Measurements from ENCODE around the gene ZNF714. TPM values are rescaled to one million over a fixed set of nuclear protein-coding genes. Genes with fewer than 3 reads are reported as not detected.

ZNF714 gene
- total and polyA plus RNA-seq, 10 of the 15 experiments (the other 5 are each of a cell fraction or from before 2014, with no cell fraction given), result 4.9 to 13.2 (median 9.1) TPM

DNA sequence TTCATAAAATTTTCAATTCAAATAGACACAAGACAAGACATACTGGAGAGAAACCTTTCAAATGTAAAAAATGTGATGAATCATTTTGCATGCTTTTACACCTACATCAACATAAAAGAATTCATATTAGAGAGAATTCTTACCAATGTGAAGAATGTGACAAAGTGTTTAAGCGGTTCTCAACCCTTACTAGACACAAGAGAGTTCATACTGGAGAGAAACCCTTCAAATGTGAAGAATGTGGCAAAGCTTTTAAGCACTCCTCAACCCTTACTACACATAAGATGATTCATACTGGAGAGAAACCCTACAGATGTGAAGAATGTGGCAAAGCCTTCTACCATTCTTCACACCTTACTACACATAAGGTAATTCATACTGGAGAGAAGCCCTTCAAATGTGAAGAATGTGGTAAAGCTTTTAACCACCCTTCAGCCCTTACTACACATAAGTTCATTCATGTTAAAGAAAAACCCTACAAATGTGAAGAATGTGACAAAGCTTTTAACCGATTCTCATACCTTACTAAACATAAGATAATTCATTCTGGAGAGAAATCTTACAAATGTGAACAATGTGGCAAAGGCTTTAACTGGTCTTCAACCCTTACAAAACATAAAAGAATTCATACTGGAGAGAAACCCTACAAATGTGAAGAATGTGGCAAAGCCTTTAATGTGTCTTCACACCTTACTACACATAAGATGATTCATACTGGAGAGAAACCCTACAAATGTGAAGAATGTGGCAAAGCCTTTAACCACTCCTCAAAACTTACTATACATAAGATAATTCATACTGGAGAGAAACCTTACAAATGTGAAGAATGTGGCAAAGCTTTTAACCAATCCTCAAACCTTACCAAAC is 35.3 kb downstream of the ZNF714 start (continued):
- TF ChIP-seq SUZ12 (IDR thresholded peaks at IDR 0.05; ENCODE audit: unreplicated experiment), result no peak
- TF ChIP-seq, protein P1, sequence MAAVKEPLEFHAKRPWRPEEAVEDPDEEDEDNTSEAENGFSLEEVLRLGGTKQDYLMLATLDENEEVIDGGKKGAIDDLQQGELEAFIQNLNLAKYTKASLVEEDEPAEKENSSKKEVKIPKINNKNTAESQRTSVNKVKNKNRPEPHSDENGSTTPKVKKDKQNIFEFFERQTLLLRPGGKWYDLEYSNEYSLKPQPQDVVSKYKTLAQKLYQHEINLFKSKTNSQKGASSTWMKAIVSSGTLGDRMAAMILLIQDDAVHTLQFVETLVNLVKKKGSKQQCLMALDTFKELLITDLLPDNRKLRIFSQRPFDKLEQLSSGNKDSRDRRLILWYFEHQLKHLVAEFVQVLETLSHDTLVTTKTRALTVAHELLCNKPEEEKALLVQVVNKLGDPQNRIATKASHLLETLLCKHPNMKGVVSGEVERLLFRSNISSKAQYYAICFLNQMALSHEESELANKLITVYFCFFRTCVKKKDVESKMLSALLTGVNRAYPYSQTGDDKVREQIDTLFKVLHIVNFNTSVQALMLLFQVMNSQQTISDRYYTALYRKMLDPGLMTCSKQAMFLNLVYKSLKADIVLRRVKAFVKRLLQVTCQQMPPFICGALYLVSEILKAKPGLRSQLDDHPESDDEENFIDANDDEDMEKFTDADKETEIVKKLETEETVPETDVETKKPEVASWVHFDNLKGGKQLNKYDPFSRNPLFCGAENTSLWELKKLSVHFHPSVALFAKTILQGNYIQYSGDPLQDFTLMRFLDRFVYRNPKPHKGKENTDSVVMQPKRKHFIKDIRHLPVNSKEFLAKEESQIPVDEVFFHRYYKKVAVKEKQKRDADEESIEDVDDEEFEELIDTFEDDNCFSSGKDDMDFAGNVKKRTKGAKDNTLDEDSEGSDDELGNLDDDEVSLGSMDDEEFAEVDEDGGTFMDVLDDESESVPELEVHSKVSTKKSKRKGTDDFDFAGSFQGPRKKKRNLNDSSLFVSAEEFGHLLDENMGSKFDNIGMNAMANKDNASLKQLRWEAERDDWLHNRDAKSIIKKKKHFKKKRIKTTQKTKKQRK (IDR thresholded peaks at IDR 0.05; ENCODE audit: low read depth, low read length), result no peak
- TF ChIP-seq MYC (IDR thresholded peaks at IDR 0.05; ENCODE audit: insufficient read depth, insufficient read length, insufficient replicate concordance, low read length, severe bottlenecking), result no peak

- FAIRE-seq (no peak), DNase-seq (ENCODE audit: low read depth, low spot score) (no peak), ATAC-seq (no peak)
- ChIA-PET POLR2A (no interaction called here), CTCF (no interaction called here), SMC1A (ENCODE audit: uncharacterized antibody, unreplicated experiment) (interaction anchor here (1.2 kb wide), 1 partner anchor 10 kb away, joined by 4 read pairs; no protein-coding TSS in a partner anchor), RAD21 (ENCODE audit: unreplicated experiment) (no interaction called here)
- Histone ChIP-seq H4K20me1 (ENCODE audit: control insufficient read depth, insufficient read depth) (no peaks in the 10 kb centered on the region), H3K9me3 (replicated peaks; ENCODE audit: control insufficient read depth, insufficient read depth, low read length) (no peaks in the 10 kb centered on the region), H3K4me2 (ENCODE audit: control insufficient read depth, insufficient read depth) (no peak overlapping the region), H3K9ac (ENCODE audit: control insufficient read depth, insufficient read depth, low read length) (no peak overlapping the region), H3K36me3 (ENCODE audit: control insufficient read depth in 2 of 2, insufficient read depth in 2 of 2, low read length in 1 of 2) (no peaks in the 10 kb centered on the region), H3K79me2 (ENCODE audit: control insufficient read depth, insufficient read depth, low read length) (no peaks in the 10 kb centered on the region), H3K4me1 (ENCODE audit: control insufficient read depth, insufficient read depth, low read length) (no peaks in the 10 kb centered on the region), H2AFZ (ENCODE audit: control insufficient read depth, low read depth, low read length) (no peak overlapping the region), H3K27me3 (replicated peaks in 1 of 2; ENCODE audit: control insufficient read depth in 2 of 2, insufficient read depth in 2 of 2, low read length in 1 of 2) (no peaks in the 10 kb centered on the region), H3K27ac (ENCODE audit: control insufficient read depth, insufficient read depth) (no peak overlapping the region), H3K4me3 (no peak overlapping the region)
- BruUV-seq (replicated peaks), result TSS peak; percentile 38
- in situ Hi-C loops (cut with MboI) (no loop called here), intact Hi-C loops (cut with micrococcal nuclease; ENCODE audit: unreplicated experiment) (no loop called here)
- TF ChIP-seq ZNF217 (IDR thresholded peaks at IDR 0.05) (no peak), BMI1 (IDR thresholded peaks at IDR 0.05; ENCODE audit: borderline replicate concordance) (no peak), MYC (IDR thresholded peaks at IDR 0.05; ENCODE audit: insufficient read depth, insufficient read length, insufficient replicate concordance, low read length, severe bottlenecking) (no peak), PML (IDR thresholded peaks at IDR 0.05; ENCODE audit: low read length) (no peak), IKZF1 (conservative IDR thresholded peaks at IDR 0.05) (no peak), FOXM1 (IDR thresholded peaks at IDR 0.05; ENCODE audit: low read depth, low read length) (no peak), CBX5 (IDR thresholded peaks at IDR 0.05; ENCODE audit: low read depth) (no peak), RAD51 (IDR thresholded peaks at IDR 0.05) (no peak), RBBP5 (conservative IDR thresholded peaks at IDR 0.05) (no peak), MTA2 (IDR thresholded peaks at IDR 0.05; ENCODE audit: low read depth) (no peak), YBX1 (IDR thresholded peaks at IDR 0.05) (no peak), MLLT1 (IDR thresholded peaks at IDR 0.05) (no peak), NR2F1 (conservative IDR thresholded peaks at IDR 0.05) (no peak), CEBPB (IDR thresholded peaks at IDR 0.05; ENCODE audit: borderline replicate concordance in 1 of 2, low read depth in 2 of 2, low read length in 2 of 2) (no peak)
- TF ChIP-seq, protein P2, sequence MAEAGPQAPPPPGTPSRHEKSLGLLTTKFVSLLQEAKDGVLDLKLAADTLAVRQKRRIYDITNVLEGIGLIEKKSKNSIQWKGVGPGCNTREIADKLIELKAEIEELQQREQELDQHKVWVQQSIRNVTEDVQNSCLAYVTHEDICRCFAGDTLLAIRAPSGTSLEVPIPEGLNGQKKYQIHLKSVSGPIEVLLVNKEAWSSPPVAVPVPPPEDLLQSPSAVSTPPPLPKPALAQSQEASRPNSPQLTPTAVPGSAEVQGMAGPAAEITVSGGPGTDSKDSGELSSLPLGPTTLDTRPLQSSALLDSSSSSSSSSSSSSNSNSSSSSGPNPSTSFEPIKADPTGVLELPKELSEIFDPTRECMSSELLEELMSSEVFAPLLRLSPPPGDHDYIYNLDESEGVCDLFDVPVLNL (IDR thresholded peaks at IDR 0.05; ENCODE audit: low read depth, low read length), result no peak
These were observed 44.1 kb downstream of the ZNF714 start for GRCh38 chr19:21126078-21126477.
